ACC112 (cell line): ENCODE measurements around the gene WDR35.
"Not testable (repeated sequence)": the region's sequence is repeated elsewhere in the genome, so short reads cannot be mapped to it uniquely, and the experiment has no call there.

ENCODE experiments used
- H2AFZ ChIP-seq: fragments of 200-600 bp; sonication (generic); one replicate; pipeline ENCODE4 v1.6.0; 2017; ENCODE audit warnings: antibody characterized with exemption, low read length; ENCODE audit not compliant: unreplicated experiment
- H3K27ac ChIP-seq: fragments of 200-600 bp; sonication (generic); 2 replicates; pipeline ENCODE4 v1.5.1; 2014; ENCODE audit warnings: low read depth, mild to moderate bottlenecking, antibody characterized with exemption, low read length, moderate library complexity
- H3K27me3 ChIP-seq: fragments of 200-600 bp; sonication (generic); 2 replicates; pipeline ENCODE4 v1.6.1; 2014; ENCODE audit warnings: mild to moderate bottlenecking, antibody characterized with exemption, low read length, moderate library complexity, mixed read lengths; ENCODE audit not compliant: insufficient read depth
- H3K36me3 ChIP-seq: fragments of 200-600 bp; sonication (generic); 2 replicates; pipeline ENCODE4 v1.6.1; 2016; ENCODE audit warnings: mild to moderate bottlenecking, antibody characterized with exemption, low read length, moderate library complexity, mixed read lengths; ENCODE audit not compliant: insufficient read depth
- H3K4me1 ChIP-seq: fragments of 200-600 bp; sonication (generic); one replicate; pipeline ENCODE4 v1.6.1; 2016; ENCODE audit warnings: low read length, mixed read lengths; ENCODE audit not compliant: insufficient read depth, unreplicated experiment, control insufficient read depth
- H3K4me3 ChIP-seq: fragments of 200-600 bp; sonication (generic); 2 replicates; pipeline ENCODE4 v1.5.1; 2014; ENCODE audit warnings: mild to moderate bottlenecking, low read depth, low read length
- H3K79me2 ChIP-seq: fragments of 200-600 bp; sonication (generic); one replicate; pipeline ENCODE4 v1.6.0; 2016; ENCODE audit warnings: low read length; ENCODE audit not compliant: control insufficient read depth, unreplicated experiment, insufficient read depth

WDR35 gene

DNA sequence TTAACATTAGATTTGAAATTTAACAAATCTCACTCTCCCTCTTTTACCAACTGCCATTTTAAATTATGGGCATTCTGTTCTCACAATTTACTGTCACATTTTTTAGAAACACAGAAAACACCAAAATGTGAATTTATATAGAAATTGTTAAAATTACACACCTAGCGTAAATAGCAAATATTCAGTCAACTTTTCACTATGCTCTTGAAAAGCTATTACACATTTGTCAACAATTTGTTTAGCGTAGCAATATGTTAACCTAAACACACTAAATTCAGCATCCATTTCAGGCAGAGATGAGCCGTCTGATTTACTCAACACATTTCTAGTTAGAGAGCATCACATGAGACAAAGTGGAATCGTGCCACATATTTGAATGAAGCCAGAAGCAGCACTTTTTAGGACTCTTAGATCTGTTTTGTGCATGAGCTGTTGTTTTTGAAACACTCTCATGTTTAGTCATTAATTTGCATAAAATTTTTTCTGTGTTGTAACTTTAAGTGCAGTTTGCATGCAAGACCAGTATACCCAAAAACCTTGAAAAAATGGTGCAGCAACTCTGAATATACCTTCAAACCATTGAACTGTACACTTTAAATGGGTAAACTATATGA lies 96.3 kb downstream of the WDR35 start:
- Histone ChIP-seq H3K27me3 (no peaks in the 10 kb centered on the region), H2AFZ (no peak overlapping the region), H3K4me3 (no peak overlapping the region), H3K27ac (no peak overlapping the region), H3K79me2 (peaks cover 36% of the 10 kb centered on the region), H3K4me1 (peaks cover 29% of the 10 kb centered on the region), H3K36me3 (no peaks in the 10 kb centered on the region)

DNA sequence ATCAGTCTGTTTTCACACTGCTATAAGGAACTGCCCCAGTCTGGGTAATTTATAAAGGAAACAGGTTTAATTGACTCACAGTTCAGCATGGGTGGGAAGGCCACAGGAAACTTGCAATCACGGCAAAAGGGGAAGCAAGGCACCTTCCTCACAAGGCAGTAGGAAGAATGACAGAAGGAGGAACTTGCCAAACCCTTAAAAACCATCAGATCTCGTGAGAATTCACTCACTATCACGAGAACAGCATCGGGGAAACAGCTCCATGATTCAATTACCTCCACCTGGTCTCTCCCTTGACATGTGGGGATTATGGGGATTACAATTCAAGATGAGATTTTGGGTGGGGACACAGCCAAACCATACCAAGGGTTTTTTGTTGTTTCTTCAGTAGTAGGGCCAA lies 97.9 kb downstream of the WDR35 start:
- not testable (repeated sequence) for H3K27me3 ChIP-seq, H3K36me3 ChIP-seq, H3K4me3 ChIP-seq, H2AFZ ChIP-seq, H3K27ac ChIP-seq
- Histone ChIP-seq H3K4me1 (peaks cover 15% of the 10 kb centered on the region), H3K79me2 (peaks cover 21% of the 10 kb centered on the region)

DNA sequence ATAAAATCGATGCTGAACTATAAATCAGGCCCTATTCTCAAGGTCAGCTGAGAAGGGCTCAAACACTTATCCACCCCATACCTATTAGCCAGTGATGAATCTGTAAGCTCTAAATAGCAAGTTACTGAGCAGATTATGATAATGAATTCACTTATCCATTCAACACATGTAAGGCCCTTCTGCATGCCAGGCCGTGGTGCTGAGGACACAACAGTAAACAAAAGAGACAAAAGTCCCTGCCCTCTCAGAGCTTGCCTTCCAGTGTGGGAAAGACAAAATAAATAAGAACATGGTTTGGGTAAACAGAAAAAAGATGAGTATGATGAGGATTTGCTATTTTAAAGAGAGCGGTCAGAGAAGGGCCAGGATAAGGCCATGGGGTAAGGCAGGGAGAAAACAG lies 99.8 kb downstream of the WDR35 start:
- Histone ChIP-seq H3K79me2 (peaks cover 6% of the 10 kb centered on the region), H3K27me3 (no peaks in the 10 kb centered on the region), H3K4me1 (peaks cover 4% of the 10 kb centered on the region), H3K4me3 (no peak overlapping the region), H3K36me3 (no peaks in the 10 kb centered on the region), H3K27ac (no peak overlapping the region), H2AFZ (no peak overlapping the region)

DNA sequence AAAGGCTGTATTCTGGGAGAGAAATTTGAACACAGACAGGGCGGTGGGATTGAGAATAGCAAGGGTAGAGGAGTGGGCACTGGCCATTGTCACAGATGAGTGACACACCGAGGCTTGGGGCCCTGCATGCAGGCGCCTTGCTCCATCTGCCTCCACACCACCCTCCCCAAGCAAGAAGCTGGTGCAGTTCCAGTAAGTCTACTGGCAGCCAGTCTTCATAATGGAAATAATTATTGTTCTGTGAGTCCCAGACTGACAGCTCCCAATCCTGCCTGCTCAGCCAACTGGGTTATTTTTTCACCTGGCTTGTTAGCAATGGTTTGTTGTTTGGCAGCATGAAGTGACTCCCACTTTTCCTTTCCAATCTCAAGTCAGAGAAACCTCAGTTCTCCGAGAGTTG lies 101.1 kb downstream of the WDR35 start:
- Histone ChIP-seq H2AFZ (no peak overlapping the region), H3K4me3 (no peak overlapping the region), H3K27ac (no peak overlapping the region)

DNA sequence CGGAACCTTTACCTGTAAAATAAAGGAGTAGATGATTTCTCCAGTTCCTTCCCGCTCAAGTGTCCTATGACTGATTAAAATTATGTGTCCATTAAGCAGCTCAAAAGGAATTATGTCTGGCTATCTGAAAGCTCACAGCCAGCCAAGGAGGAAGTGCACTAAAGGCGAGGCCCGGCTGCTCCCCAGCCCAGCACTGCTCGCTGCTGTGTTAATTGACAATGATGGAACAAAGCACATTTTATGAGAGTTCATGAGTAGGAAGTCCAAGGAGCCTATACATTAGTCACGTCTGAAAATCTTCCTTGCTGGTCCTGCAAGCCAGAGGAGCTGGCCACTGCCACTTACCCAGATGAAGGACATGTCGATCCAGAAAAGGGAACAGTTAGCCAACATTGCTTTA lies 102.4 kb downstream of the WDR35 start:
- no peak overlapping the region for H3K27ac ChIP-seq
- no peaks in the 10 kb centered on the region for H3K79me2 ChIP-seq
- H3K36me3 ChIP-seq, result no peaks in the 10 kb centered on the region
- no peak overlapping the region for H2AFZ ChIP-seq
- no peak overlapping the region for H3K4me3 ChIP-seq
- no peaks in the 10 kb centered on the region for H3K27me3 ChIP-seq
- H3K4me1 ChIP-seq, result no peaks in the 10 kb centered on the region

More for the DNA sequence above, 101.1 kb downstream of the WDR35 start:
- Histone ChIP-seq H3K27me3 (no peaks in the 10 kb centered on the region), H3K4me1 (no peaks in the 10 kb centered on the region), H3K36me3 (no peaks in the 10 kb centered on the region), H3K79me2 (no peaks in the 10 kb centered on the region)

DNA sequence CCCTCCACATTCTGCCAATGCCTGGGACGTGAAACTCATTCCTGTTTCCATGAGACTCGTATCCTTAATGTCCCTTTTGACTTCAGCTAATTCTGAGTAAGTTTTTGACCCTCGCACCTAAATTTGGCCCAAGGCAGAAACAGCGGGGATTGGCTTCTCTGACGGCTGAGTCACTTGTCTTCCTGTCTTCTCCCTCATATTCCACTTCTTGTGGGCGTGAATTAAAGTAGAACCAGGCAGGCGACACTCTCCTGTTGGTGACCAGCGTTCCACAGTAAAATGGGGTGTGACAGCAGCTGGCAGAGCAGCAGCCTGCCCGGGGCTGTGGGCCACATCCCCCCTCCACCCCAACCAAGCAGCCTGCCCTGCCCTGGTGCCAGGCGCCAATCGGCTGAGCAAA lies 103.6 kb downstream of the WDR35 start:
- no peaks in the 10 kb centered on the region for H3K27me3 ChIP-seq
- H2AFZ ChIP-seq, result no peak overlapping the region
- H3K79me2 ChIP-seq, result no peaks in the 10 kb centered on the region
- H3K4me1 ChIP-seq, result no peaks in the 10 kb centered on the region
- H3K4me3 ChIP-seq, result no peak overlapping the region
- H3K27ac ChIP-seq, result no peak overlapping the region
- H3K36me3 ChIP-seq, result no peaks in the 10 kb centered on the region

DNA sequence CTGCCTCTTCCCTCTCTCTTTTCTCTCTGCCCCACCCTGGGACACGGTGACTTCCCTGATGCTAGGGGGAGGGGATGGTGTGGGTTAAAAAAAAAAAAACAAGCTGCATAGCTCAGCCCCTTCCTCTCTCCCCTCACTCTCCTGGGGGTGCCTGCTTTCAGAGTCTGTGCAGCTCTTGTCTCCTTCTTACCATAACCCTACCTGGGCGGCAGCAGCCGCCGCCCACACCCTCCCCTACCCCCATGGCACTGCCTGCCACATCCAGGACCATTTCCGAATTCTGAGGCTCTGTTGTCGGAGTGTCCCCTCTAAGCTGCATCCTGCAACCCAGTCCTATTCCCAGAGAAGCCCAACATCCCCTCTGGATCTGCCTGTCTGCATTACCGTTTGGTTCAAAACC lies 104.1 kb downstream of the WDR35 start:
- no peak overlapping the region for H2AFZ ChIP-seq
- H3K27me3 ChIP-seq, result no peaks in the 10 kb centered on the region
- no peaks in the 10 kb centered on the region for H3K36me3 ChIP-seq
- no peak overlapping the region for H3K4me3 ChIP-seq
- no peak overlapping the region for H3K27ac ChIP-seq
- H3K79me2 ChIP-seq, result no peaks in the 10 kb centered on the region
- H3K4me1 ChIP-seq, result no peaks in the 10 kb centered on the region

DNA sequence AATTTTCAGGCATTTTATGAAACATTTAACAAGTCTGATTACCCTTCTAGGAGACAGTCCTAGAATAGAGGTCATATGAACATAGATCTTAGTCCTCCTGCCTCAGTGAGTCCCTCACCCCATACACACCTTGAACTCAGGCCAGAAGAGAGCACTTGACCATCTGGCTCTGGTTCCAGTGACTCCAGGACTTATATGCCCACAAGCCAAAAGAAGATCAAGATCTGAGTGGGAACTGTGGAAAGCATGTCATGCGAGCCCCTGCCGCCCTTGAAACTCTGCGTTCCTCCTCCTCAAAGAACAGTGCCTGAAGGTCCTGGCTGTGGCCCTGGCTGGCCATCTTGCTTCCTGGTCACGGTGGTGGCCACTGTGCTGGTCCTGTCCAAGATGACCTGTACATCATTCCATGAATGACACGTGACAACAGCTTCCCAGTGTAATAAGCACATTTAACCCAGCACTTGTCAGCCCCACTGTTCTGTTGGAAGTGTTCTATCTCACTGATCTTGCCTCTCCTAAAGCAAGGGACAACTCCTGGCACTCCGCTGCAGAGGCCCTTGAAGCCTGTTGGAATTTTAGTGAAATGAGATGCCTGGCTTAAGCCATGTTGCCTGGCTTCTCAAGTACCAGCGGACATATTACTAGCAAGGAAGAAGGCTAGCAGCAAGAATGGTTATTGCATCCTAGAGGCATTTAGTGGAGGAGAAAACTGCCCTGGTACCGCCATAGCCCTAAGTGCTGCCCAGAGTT lies 105.8 kb downstream of the WDR35 start:
- no peak overlapping the region for H3K4me3 ChIP-seq
- H3K4me1 ChIP-seq, result no peaks in the 10 kb centered on the region
- no peak overlapping the region for H3K27ac ChIP-seq
- H3K36me3 ChIP-seq, result no peaks in the 10 kb centered on the region
- no peaks in the 10 kb centered on the region for H3K27me3 ChIP-seq
- H3K79me2 ChIP-seq, result no peaks in the 10 kb centered on the region
- H2AFZ ChIP-seq, result no peak overlapping the region

DNA sequence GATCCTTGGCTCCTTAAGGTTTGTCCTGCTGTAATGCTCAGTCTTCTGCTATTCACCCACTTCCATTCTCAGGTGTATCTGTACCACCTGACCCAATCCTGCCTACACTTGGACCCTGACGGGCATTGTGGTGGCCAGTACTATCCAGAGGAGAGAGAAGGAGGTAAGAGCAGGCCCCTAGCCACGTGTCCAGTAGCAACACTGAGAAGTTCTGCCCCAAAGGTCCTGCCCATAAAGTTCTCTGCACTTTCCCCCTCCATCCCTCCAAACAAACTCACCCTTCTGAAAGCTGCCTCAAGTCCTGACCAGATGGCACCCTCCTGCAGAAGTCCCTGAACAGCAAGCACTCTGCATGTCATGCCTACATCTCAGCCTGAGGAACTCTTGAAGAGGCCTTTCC lies 106.4 kb downstream of the WDR35 start:
- Histone ChIP-seq H3K36me3 (no peaks in the 10 kb centered on the region), H3K4me3 (no peak overlapping the region), H2AFZ (no peak overlapping the region), H3K27ac (no peak overlapping the region), H3K4me1 (no peaks in the 10 kb centered on the region), H3K27me3 (no peaks in the 10 kb centered on the region), H3K79me2 (no peaks in the 10 kb centered on the region)

DNA sequence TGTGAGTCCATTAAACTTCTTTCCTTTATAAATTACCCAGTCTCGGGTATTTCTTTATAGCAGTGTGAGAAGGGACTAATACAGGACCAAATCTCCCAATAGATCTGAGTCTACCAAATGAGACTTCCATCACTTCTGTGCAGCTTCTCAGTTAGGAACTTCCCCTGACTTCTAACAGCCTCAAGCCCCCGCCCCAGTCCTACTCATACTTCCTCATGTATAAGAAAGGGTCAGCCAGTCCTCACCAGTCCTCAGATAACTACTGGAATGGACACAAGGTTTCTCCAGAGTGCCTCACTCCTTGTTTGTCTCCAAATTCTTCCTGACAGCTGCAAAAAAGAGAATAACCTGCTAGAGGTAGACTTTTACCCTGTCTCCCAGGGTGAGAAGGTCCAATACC lies 107.6 kb downstream of the WDR35 start:
- Histone ChIP-seq H3K4me3 (no peak overlapping the region), H3K27ac (no peak overlapping the region), H3K27me3 (no peaks in the 10 kb centered on the region), H3K36me3 (no peaks in the 10 kb centered on the region), H3K79me2 (no peaks in the 10 kb centered on the region), H3K4me1 (no peaks in the 10 kb centered on the region), H2AFZ (no peak overlapping the region)

DNA sequence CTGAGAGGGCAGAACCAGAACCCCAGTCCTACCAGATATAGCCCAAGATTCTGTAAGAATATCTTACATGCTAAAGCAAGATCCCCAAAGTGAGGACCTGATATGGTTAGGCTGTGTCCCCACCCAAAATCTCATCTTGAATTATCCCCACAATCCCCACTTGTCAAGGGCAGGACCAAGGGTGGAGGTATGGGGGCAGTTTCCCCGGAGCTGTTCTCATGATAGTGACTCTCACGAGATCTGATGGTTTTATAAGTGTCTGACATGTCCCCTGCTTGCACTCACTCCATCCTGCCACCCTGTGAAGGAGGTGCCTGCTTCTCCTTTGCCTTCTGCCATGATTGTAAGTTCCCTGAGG lies 108.0 kb downstream of the WDR35 start:
- no peak overlapping the region for H3K27ac ChIP-seq
- H3K4me1 ChIP-seq, result no peaks in the 10 kb centered on the region
- no peaks in the 10 kb centered on the region for H3K27me3 ChIP-seq
- no peaks in the 10 kb centered on the region for H3K36me3 ChIP-seq
- no peak overlapping the region for H3K4me3 ChIP-seq
- H3K79me2 ChIP-seq, result no peaks in the 10 kb centered on the region
- no peak overlapping the region for H2AFZ ChIP-seq
